HepG2 (cell line): ENCODE measurements around the gene LSM12. TPM values are rescaled to one million over a fixed set of nuclear protein-coding genes. Genes with fewer than 3 reads are reported as not detected.
A peak's percentile ranks its signal among the peaks of the same experiment; 100 is the strongest.

Experiments used
- HOXA3 ChIP-seq: sonication (generic); formaldehyde crosslinking; IDR thresholded peaks from 2 replicates; pipeline ENCODE4 v1.5.0; 2020; ENCODE audit warnings: missing genetic modification reagents
- KLF9 ChIP-seq: IDR thresholded peaks from 2 replicates; pipeline ENCODE4 v1.6.1; 2016; ENCODE audit warnings: low read depth
- MAFK ChIP-seq, 2 experiments: IDR thresholded peaks in 1 of 2; conservative IDR thresholded peaks in 1 of 2; 2 replicates each; pipeline ENCODE4 v1.6.1; 2011; ENCODE audit warnings: improper control_type of control experiment in 2 of 2, low read length in 2 of 2
- ONECUT2 ChIP-seq: sonication (generic); formaldehyde crosslinking; IDR thresholded peaks from 2 replicates; pipeline ENCODE4 v1.4.0; 2020; ENCODE audit warnings: missing genetic modification reagents
- PHB2 ChIP-seq: fragments of 450-650 bp; IDR thresholded peaks from 2 replicates; pipeline ENCODE4 v1.6.1; 2018; ENCODE audit not compliant: partially characterized antibody
- RCOR2 ChIP-seq: IDR thresholded peaks from 2 replicates; pipeline ENCODE4 v1.6.1; 2016; ENCODE audit warnings: missing biosample characterization, missing genetic modification reagents
- RERE ChIP-seq: IDR thresholded peaks from 2 replicates; pipeline ENCODE4 v1.6.1; 2016; ENCODE audit warnings: low read depth, missing genetic modification reagents, missing compliant biosample characterization
- SIX1 ChIP-seq: sonication (generic); formaldehyde crosslinking; IDR thresholded peaks from 2 replicates; pipeline ENCODE4 v1.4.0; 2020; ENCODE audit warnings: missing genetic modification reagents, borderline replicate concordance
- SRY ChIP-seq: sonication (generic); formaldehyde crosslinking; IDR thresholded peaks from 2 replicates; pipeline ENCODE4 v1.8.0; 2022; ENCODE audit warnings: mild to moderate bottlenecking, missing genetic modification reagents
- TFE3 ChIP-seq: IDR thresholded peaks from 2 replicates; pipeline ENCODE4 v1.6.1; 2016
- TP53 ChIP-seq: sonication (generic); formaldehyde crosslinking; conservative IDR thresholded peaks from 2 replicates; pipeline ENCODE4 v1.4.0; 2020; ENCODE audit warnings: missing genetic modification reagents
- ZFP1 ChIP-seq: IDR thresholded peaks from 2 replicates; pipeline ENCODE4 v1.6.1; 2016
- ZFP90 ChIP-seq: sonication (generic); formaldehyde crosslinking; IDR thresholded peaks from 2 replicates; pipeline ENCODE4 v1.8.0; 2022; ENCODE audit warnings: missing genetic modification reagents, mild to moderate bottlenecking, inconsistent platforms, borderline replicate concordance
- ZNF263 ChIP-seq: sonication (generic); formaldehyde crosslinking; IDR thresholded peaks from 2 replicates; pipeline ENCODE4 v1.4.0; 2020; ENCODE audit warnings: missing genetic modification reagents
- ZNF274 ChIP-seq: sonication (generic); formaldehyde crosslinking; IDR thresholded peaks from 2 replicates; pipeline ENCODE4 v1.5.1; 2020; ENCODE audit warnings: mild to moderate bottlenecking, missing genetic modification reagents
- ZNF280D ChIP-seq: sonication (generic); formaldehyde crosslinking; IDR thresholded peaks from 2 replicates; pipeline ENCODE4 v1.5.1; 2020; ENCODE audit warnings: mild to moderate bottlenecking, missing genetic modification reagents
- ZNF430 ChIP-seq: sonication (generic); formaldehyde crosslinking; IDR thresholded peaks from 2 replicates; pipeline ENCODE4 v1.9.0; 2021; ENCODE audit warnings: mild to moderate bottlenecking, missing genetic modification reagents
- ZNF441 ChIP-seq: sonication (generic); formaldehyde crosslinking; IDR thresholded peaks from 2 replicates; pipeline ENCODE4 v1.7.0; 2021; ENCODE audit warnings: missing genetic modification reagents, borderline replicate concordance
- ZNF790 ChIP-seq: sonication (generic); formaldehyde crosslinking; IDR thresholded peaks from 2 replicates; pipeline ENCODE4 v1.8.0; 2022; ENCODE audit warnings: missing genetic modification reagents, mild to moderate bottlenecking, borderline replicate concordance
- ZNF792 ChIP-seq: IDR thresholded peaks from 2 replicates; pipeline ENCODE4 v1.6.1; 2016
- polyA plus RNA-seq, 8 experiments: library from polyadenylated mRNA; depleted of rRNA in 3 of 8; stranded (reverse) in 7 of 8; unstranded in 1 of 8; fragments of >200 nt; fragmentation: Illumina TruSeq in 4 of 8; extraction: Trizol in 4 of 8; gene quantifications; 2 replicates each; pipeline versions ENCODE4 v1.2.1 to v1.2.3, GENCODE V29; 2011 to 2016; ENCODE audit warnings: low read depth in 4 of 8, missing spikeins in 1 of 8, mixed read lengths in 1 of 8; ENCODE audit not compliant: insufficient read depth in 1 of 8
- total RNA-seq, 5 experiments: library from RNA; depleted of rRNA; stranded (reverse); fragments of >200 nt; fragmentation: Illumina TruSeq; extraction: Trizol; gene quantifications; 2 replicates each; pipeline ENCODE4 v1.2.3, GENCODE V29; 2016; ENCODE audit warnings: low read depth in 1 of 5

Gene LSM12
- total and polyA plus RNA-seq, 2 of the 13 experiments (the other 11 are each of a cell fraction or from before 2014, with no cell fraction given), result 52.8 to 55.7 TPM

- TF ChIP-seq RERE (CRISPR knock-in tag), result no peak
- peak; percentile 50; the same call in 1 of the 2 replicates for TF ChIP-seq SRY (CRISPR knock-in tag)
- no peak for TF ChIP-seq ONECUT2 (CRISPR knock-in tag)
- TF ChIP-seq ZFP90 (CRISPR knock-in tag), result no peak
- TF ChIP-seq ZNF792 (CRISPR knock-in tag), result no peak
- no peak for TF ChIP-seq ZNF263 (CRISPR knock-in tag)
- no peak for TF ChIP-seq TFE3 (CRISPR knock-in tag)
- no peak for TF ChIP-seq ZNF280D
- TF ChIP-seq ZNF441, result no peak
- TF ChIP-seq ZFP1 (CRISPR knock-in tag), result no peak
- 0 out of 2 replicates have a peak, but pooled peaks have one; percentile 60 for TF ChIP-seq ZNF430 (CRISPR knock-in tag)
- TF ChIP-seq SIX1, result no peak
- TF ChIP-seq MAFK (conservative IDR thresholded peaks at IDR 0.05 in 1 of 2, IDR thresholded peaks at IDR 0.05 in 1 of 2; ENCODE audit: low read length in 2 of 2), result no peak
- TF ChIP-seq TP53, result no peak; the same call in 1 of the 2 replicates
- no peak for TF ChIP-seq PHB2
- no peak for TF ChIP-seq KLF9 (CRISPR knock-in tag)
- TF ChIP-seq HOXA3, result 0 out of 2 replicates have a peak, but pooled peaks have one; percentile 17
- TF ChIP-seq ZNF274 (CRISPR knock-in tag), result no peak
- TF ChIP-seq RCOR2 (CRISPR knock-in tag), result no peak
- TF ChIP-seq ZNF790 (CRISPR knock-in tag), result no peak
Observed at GRCh38 chr17:43994272-43995149, 72.0 kb downstream of the LSM12 start (continued).
